ENCODE data around the gene STAG1.

Gene STAG1

DNA sequence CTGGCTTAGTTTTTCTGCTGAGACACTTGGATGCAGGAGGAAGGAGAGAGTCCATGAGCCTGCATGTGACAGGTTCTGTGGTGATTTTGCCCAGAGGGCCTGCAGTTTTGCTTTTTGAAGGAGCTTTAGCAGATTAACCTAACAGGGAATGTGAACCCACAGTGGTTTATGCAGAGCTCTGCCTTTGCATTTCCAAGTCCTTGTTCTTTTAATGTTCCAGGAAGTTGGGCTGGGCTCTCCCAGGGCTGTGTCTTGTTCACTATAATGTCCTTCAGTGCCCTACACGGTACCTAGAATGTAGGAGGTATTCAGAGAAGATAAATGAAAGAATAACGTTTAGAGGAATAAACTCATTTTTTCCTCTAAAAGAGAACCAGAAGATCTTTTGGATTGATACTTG is 451.7 kb downstream of the STAG1 start:
- no peak for DNase-seq

- DNase-seq: no peak
These were observed 454.4 kb downstream of the STAG1 start for GRCh38 chr3:136297826-136298225.

- no peak for DNase-seq
These were observed 455.2 kb downstream of the STAG1 start for GRCh38 chr3:136296960-136297359.

- no peak for DNase-seq
These were observed 458.0 kb downstream of the STAG1 start for GRCh38 chr3:136294176-136294575.

DNA sequence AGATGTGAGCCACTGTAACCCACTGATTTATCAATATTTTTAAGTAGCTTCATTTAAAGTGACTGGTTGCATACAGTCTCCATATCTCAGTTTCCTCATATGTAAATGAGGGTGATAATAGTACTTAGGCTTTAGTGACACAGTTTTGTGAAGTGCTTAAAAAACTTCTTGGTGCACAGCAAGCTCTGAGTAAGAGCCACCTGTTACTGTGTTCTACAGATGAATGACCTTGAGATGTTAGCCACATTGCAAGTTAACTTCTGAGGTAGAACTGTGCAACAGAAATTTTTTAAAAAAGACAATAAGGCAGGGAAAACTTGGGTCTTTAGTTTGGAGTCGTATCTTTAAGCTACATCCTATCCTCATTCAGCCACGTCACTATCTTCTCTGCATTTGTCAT is 458.9 kb downstream of the STAG1 start:
- DNase-seq: no peak

DNA sequence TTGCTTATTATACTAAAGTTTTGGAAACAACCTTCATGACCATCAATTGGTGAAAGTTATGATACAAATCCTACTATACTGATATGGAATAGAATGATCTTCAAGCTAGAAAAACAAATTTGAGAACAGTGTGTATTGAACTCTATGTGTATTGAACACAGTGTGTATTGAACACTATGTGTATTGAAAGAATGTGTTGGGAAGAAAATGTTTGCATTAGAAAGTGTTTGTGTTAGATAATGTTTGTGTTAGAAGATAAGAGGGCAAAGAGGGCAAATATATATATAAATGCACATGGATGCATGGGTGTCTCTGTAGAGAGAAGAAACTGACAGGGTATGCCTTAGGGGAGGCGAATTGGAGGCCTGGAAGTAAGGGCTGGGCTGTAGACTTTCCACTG is 459.7 kb downstream of the STAG1 start:
- DNase-seq: no peak

GRCh38 chr3:136291302-136291701 is 460.9 kb downstream of the STAG1 start:
- DNase-seq: no peak
